CD4-positive, alpha-beta T cell treated with Interleukin-2 at 100 ng/mL for 4 hours (primary cell): ENCODE results near the gene SLC35E2B.
"Not testable (repeated sequence)": the region's sequence is repeated elsewhere in the genome, so short reads cannot be mapped to it uniquely, and the experiment has no call there.

Source experiments
- DNase-seq: peaks from one replicate; pipeline ENCODE4 v3.0.0-alpha.2; 2020; ENCODE audit warnings: low spot score

Gene SLC35E2B

GRCh38 chr1:1692714-1693647, at the start of gene SLC35E2B:
SLC35E2B (minus strand) TSS chr1:1692795; CDS start chr1:1676699, 16,096 bp downstream.
- peak; percentile 97 for DNase-seq

- not testable (repeated sequence) for DNase-seq
These were observed 48.4 kb upstream of the SLC35E2B start for GRCh38 chr1:1741013-1741412.

GRCh38 chr1:1738799-1739337, 46.3 kb upstream of the SLC35E2B start:
- DNase-seq: not testable (repeated sequence)

GRCh38 chr1:1737675-1738590, 45.3 kb upstream of the SLC35E2B start:
- DNase-seq: not testable (repeated sequence)

- no peak for DNase-seq
These were observed 39.8 kb upstream of the SLC35E2B start for GRCh38 chr1:1732381-1732780.

- DNase-seq: no peak
These were observed 38.3 kb upstream of the SLC35E2B start for GRCh38 chr1:1730870-1731269.

GRCh38 chr1:1730230-1730629, 37.6 kb upstream of the SLC35E2B start:
- not testable (repeated sequence) for DNase-seq

- DNase-seq: not testable (repeated sequence)
These were observed 36.7 kb upstream of the SLC35E2B start for GRCh38 chr1:1729116-1729816.

- peak; percentile 86 for DNase-seq
These were observed 35.9 kb upstream of the SLC35E2B start for GRCh38 chr1:1728308-1729005.

- DNase-seq: not testable (repeated sequence)
These were observed 34.6 kb upstream of the SLC35E2B start for GRCh38 chr1:1727131-1727651.

GRCh38 chr1:1726088-1726487, 33.5 kb upstream of the SLC35E2B start:
- DNase-seq: not testable (repeated sequence)

- DNase-seq: peak; percentile 98
These were observed 31.7 kb upstream of the SLC35E2B start, which contains the start of gene CDK11A for GRCh38 chr1:1724035-1724864. CDK11A (minus strand) TSS chr1:1724357; CDS start chr1:1722818, 1,539 bp downstream.

GRCh38 chr1:1721201-1721600, 28.6 kb upstream of the SLC35E2B start:
- no peak for DNase-seq

- not testable (repeated sequence) for DNase-seq
These were observed 22.7 kb upstream of the SLC35E2B start for GRCh38 chr1:1715109-1715883.

- DNase-seq: not testable (repeated sequence)
These were observed 15.3 kb upstream of the SLC35E2B start for GRCh38 chr1:1707897-1708296.

- not testable (repeated sequence) for DNase-seq
These were observed 14.6 kb upstream of the SLC35E2B start for GRCh38 chr1:1707241-1707640.

GRCh38 chr1:1705623-1706022, 13.0 kb upstream of the SLC35E2B start:
- DNase-seq: not testable (repeated sequence)

GRCh38 chr1:1704284-1704957, 11.8 kb upstream of the SLC35E2B start:
- not testable (repeated sequence) for DNase-seq
